ENCODE measurements around the gene AIMP1. TPM values are rescaled to one million over a fixed set of nuclear protein-coding genes. Genes with fewer than 3 reads are reported as not detected.

AIMP1 gene
- polyA plus RNA-seq, 4 donors, result 49.1 to 86.6 (median 72.3) TPM

Other genes with a start within 250 kb of the AIMP1 start
- 10 to 100 TPM; 41.4 to 68.6 (median 60.7) TPM for gene TBCK, start 341 bp upstream of the AIMP1 start, polyA plus RNA-seq (ENCODE audit: insufficient read length in 4 of 4)
- not detected for gene GIMD1, start 52.2 kb downstream of the AIMP1 start, polyA plus RNA-seq (ENCODE audit: insufficient read length in 4 of 4)